ENCODE results near the gene NAPA. TPM values are rescaled to one million over a fixed set of nuclear protein-coding genes. Genes with fewer than 3 reads are reported as not detected.

NAPA gene
- total RNA-seq, 3 donors from 2014 or later: 109 to 145 (median 124) TPM

DNA sequence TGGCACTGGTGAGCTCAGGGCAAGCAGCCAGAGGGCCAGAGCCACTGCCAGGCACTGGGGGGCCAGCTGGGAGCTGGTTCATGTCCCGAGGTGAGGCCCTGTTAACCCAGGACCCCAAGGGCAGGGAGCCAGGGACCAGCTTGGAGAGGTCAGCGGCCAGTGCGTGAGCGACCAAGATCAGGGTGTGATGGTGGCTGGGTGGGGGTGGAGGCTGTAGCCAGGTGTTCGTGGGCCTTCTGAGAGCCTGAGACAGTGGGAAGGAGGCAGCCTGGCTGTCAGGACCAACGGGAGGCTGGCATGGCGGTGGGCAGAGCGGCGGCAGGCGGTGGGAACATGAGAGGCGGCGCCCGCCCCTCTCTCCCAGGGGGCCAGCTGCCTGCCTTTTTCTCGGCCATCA lies 22.7 kb downstream of the NAPA start:
- H3K4me1 ChIP-seq (ENCODE audit: low read depth): no peaks in the 10 kb centered on the region
- TF ChIP-seq, protein P1, sequence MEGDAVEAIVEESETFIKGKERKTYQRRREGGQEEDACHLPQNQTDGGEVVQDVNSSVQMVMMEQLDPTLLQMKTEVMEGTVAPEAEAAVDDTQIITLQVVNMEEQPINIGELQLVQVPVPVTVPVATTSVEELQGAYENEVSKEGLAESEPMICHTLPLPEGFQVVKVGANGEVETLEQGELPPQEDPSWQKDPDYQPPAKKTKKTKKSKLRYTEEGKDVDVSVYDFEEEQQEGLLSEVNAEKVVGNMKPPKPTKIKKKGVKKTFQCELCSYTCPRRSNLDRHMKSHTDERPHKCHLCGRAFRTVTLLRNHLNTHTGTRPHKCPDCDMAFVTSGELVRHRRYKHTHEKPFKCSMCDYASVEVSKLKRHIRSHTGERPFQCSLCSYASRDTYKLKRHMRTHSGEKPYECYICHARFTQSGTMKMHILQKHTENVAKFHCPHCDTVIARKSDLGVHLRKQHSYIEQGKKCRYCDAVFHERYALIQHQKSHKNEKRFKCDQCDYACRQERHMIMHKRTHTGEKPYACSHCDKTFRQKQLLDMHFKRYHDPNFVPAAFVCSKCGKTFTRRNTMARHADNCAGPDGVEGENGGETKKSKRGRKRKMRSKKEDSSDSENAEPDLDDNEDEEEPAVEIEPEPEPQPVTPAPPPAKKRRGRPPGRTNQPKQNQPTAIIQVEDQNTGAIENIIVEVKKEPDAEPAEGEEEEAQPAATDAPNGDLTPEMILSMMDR (IDR thresholded peaks at IDR 0.05): no peak
- intact Hi-C loops (cut with DNase I, micrococcal nuclease): no loop called here
- no peaks in the 10 kb centered on the region for H3K36me3 ChIP-seq (ENCODE audit: low read depth)
- no peaks in the 10 kb centered on the region for H3K9me3 ChIP-seq
- ATAC-seq (no peak), DNase-seq (peak in 1 of 3 donors; percentile 49)
- no peak overlapping the region for H3K4me3 ChIP-seq

DNA sequence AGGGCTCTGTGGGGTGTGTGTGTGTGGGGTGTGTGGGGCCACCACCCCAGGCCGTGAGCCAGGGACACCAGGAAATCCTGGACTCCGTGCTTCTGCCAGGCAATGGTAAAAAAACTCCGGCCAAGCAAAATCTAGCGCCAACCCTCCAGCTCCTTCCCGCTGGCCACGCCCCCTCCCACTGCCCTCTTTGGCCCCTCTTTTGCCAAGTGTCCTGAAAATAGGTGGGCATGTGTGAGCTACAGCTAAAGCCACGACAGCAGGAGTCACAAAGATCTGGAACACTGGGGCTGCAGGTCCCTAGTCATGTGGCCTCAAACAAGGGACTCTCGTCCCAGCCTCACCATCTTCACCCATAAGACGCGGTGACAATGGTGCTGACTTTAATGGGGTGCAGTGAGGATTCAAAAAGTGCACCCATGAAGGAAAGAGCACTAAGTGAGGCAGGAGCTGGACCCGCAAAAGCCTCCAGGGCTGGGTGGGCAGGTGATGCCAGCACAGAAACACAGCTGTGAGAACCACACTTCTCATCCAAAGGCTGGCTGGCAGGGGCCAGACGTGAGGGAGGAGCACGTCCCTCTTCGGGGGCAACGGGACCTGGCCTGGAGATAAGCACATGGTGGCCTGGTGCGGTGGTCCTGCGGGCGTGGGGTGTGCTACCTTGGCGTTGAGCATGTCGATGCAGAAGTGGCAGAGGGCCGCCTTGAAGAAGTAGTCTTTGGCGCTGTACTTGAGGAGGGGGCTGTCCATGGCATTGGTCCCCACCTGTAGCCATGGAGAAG lies 23.3 kb downstream of the NAPA start:
- intact Hi-C loops (cut with DNase I, micrococcal nuclease): no loop called here
- Histone ChIP-seq H3K4me3 (no peak overlapping the region), H3K9me3 (no peaks in the 10 kb centered on the region), H3K4me1 (ENCODE audit: low read depth) (no peaks in the 10 kb centered on the region), H3K36me3 (ENCODE audit: low read depth) (no peaks in the 10 kb centered on the region)
- TF ChIP-seq, protein P1 (IDR thresholded peaks at IDR 0.05): no peak
- peak in 1 of 3 donors; percentile 40 for DNase-seq
- ATAC-seq: no peak

DNA sequence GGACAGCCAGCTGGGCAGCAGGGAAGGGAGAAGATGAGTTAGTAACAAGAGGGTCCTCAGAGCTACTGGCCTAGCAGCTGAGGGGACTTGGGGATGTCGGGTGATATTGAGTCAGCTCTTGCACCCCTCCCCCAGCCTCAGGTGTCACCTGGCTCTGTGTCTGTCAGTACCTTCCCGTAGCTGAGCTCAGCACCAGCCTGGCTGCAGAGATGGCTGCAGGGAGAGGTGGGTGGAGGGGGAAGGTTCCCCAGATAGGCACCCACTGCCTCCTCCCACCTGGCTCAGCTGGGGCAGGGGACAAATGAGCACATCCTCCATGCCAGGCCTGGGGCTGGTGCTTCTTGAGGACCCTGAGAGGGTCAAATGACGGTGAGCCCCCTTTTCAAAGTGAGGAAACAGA lies 24.0 kb downstream of the NAPA start:
- Histone ChIP-seq H3K9me3 (no peaks in the 10 kb centered on the region), H3K36me3 (ENCODE audit: low read depth) (no peaks in the 10 kb centered on the region), H3K4me1 (ENCODE audit: low read depth) (no peaks in the 10 kb centered on the region), H3K4me3 (no peak overlapping the region)
- ATAC-seq: no peak
- no peak for DNase-seq
- intact Hi-C loops (cut with DNase I, micrococcal nuclease): no loop called here
- TF ChIP-seq, protein P1 (IDR thresholded peaks at IDR 0.05): no peak

DNA sequence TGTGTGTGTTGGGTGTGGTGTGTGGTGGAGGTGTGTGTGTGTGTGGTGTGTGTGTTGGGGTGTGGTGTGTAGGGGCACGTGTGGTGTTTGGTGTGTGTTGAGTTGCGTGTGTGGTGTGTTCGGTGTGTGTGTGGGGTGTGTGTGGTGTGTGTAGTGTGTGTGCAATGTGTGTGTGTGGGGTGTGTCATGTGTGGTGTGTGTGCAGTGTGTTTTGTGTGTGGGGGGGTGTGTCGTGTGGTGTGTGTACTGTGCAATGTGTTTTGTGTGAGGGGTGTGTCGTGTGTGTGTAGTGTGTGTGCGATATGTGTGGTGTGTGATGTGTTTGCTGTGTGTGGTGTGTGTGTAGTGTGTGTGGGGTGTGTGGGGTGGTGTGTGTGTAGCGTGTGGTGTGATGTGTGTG lies 24.8 kb downstream of the NAPA start:
- intact Hi-C loops (cut with DNase I, micrococcal nuclease): no loop called here
- H3K4me3 ChIP-seq: no peak overlapping the region
- TF ChIP-seq, protein P1 (IDR thresholded peaks at IDR 0.05): no peak
- H3K9me3 ChIP-seq: no peaks in the 10 kb centered on the region
- ATAC-seq (no peak), DNase-seq (peak in 1 of 3 donors; percentile 29)
- peaks cover 4% of the 10 kb centered on the region for H3K4me1 ChIP-seq (ENCODE audit: low read depth)
- no peaks in the 10 kb centered on the region for H3K36me3 ChIP-seq (ENCODE audit: low read depth)

DNA sequence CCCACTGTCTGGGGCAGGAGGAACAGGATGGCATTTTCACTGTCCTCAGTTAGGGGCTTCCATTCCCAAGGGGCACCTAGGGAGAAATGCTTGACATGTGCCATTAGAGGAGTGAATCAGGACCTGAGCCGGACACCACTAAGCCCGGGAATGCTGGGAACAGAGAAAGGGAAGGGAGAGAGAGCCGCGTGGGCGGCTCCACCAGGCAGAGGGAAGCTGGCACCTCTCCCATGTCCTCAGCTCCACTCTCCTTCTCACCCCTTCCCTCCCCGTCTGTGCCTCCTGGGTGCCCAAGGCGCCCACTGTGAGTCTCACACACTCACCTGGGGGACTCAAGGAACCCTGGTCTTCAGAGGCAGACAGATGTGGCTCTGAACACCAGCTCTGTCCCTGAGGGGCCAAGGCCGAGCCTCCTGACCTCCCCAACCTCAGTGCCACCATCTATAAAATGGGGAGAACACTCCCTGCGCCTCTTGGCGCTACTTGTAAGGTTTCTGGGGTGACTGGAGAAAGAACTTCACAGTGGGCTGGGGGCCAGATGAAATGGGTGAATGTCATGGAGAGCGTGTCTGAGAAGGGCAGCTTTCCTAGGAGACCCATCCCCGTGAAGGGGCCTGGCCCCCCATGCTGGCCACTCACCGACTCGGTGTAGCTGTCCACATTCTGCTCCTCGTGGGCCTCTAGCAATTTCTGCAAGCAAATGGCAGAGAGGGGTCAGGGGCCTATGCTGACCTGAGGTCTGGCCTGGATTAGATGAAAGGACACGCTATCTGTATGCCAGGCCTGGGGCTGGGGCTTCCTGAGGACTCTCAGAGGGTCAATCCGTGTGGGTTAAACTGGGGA lies 25.6 kb downstream of the NAPA start:
- intact Hi-C loops (cut with DNase I, micrococcal nuclease): no loop called here
- no peaks in the 10 kb centered on the region for H3K36me3 ChIP-seq (ENCODE audit: low read depth)
- no peak for ATAC-seq

More for the DNA sequence above, 25.6 kb downstream of the NAPA start:
- DNase-seq: peak in 2 of 3 donors; percentile 10 to 40
- TF ChIP-seq, protein P1 (IDR thresholded peaks at IDR 0.05): no peak
- no peaks in the 10 kb centered on the region for H3K9me3 ChIP-seq
- peaks cover 8% of the 10 kb centered on the region for H3K4me1 ChIP-seq (ENCODE audit: low read depth)
- H3K4me3 ChIP-seq: no peak overlapping the region

Measured in mucosa of descending colon (tissue), 3 donors.